GM18861 (cell line): ENCODE measurements around the gene F10.

Experiments used
- ATAC-seq: cut with Tn5 transposase; IDR thresholded peaks from one replicate; pipeline ENCODE4 v1.9.1; 2021; ENCODE audit not compliant: unreplicated experiment

F10 gene

GRCh38 chr13:113166681-113167080 is 44.1 kb downstream of the F10 start:
- ATAC-seq, result no peak

GRCh38 chr13:113167155-113167554 is 44.6 kb downstream of the F10 start:
- ATAC-seq, result no peak

GRCh38 chr13:113167575-113167974 is 45.0 kb downstream of the F10 start:
- ATAC-seq, result no peak

- ATAC-seq, result no peak
Observed at GRCh38 chr13:113168211-113168610, 45.6 kb downstream of the F10 start.

- no peak for ATAC-seq
Observed at GRCh38 chr13:113169277-113170272, 47.0 kb downstream of the F10 start.

- no peak for ATAC-seq
Observed at GRCh38 chr13:113170511-113170910, 47.9 kb downstream of the F10 start.

- ATAC-seq, result no peak
Observed at GRCh38 chr13:113171250-113172125, 48.9 kb downstream of the F10 start.

GRCh38 chr13:113172419-113172926 is 49.9 kb downstream of the F10 start:
- ATAC-seq, result no peak

GRCh38 chr13:113176280-113176679 is 53.7 kb downstream of the F10 start:
- ATAC-seq, result no peak

- ATAC-seq, result no peak
Observed at GRCh38 chr13:113176822-113177221, 54.2 kb downstream of the F10 start.

GRCh38 chr13:113178070-113178895 is 55.7 kb downstream of the F10 start:
- no peak for ATAC-seq

GRCh38 chr13:113178896-113179167 is 56.2 kb downstream of the F10 start:
- ATAC-seq, result no peak

- no peak for ATAC-seq
Observed at GRCh38 chr13:113179374-113180230, 57.0 kb downstream of the F10 start.

- no peak for ATAC-seq
Observed at GRCh38 chr13:113182046-113182445, 59.4 kb downstream of the F10 start.

GRCh38 chr13:113183450-113184129 is 61.0 kb downstream of the F10 start:
- no peak for ATAC-seq

- no peak for ATAC-seq
Observed at GRCh38 chr13:113184568-113185440, 62.2 kb downstream of the F10 start.

- peak; percentile 72 for ATAC-seq
Observed at GRCh38 chr13:113186061-113186900, 63.7 kb downstream of the F10 start.
